Prostate gland (tissue), 2 donors: Measurements from ENCODE around the gene C3.

Experiments used
- POLR2A ChIP-seq: fragments of 450-650 bp; IDR thresholded peaks from one replicate; pipeline ENCODE4 v1.6.1; 2016; ENCODE audit warnings: antibody characterized with exemption, mild to moderate bottlenecking
- POLR2AphosphoS5 ChIP-seq: sonication (generic); formaldehyde crosslinking; IDR thresholded peaks from one replicate; pipeline ENCODE4 v1.6.1; 2017; ENCODE audit warnings: antibody characterized with exemption
- TF ChIP-seq, protein P1 (sequence below), 4 experiments: fragments of 200-600 bp in 2 of 4; fragments of 450-650 bp in 2 of 4; sonication (generic) in 2 of 4; IDR thresholded peaks; 1 replicate in 3 of 4; 2 replicates in 1 of 4; pipeline ENCODE4 v1.5.1; 2016 to 2019; ENCODE audit warnings: antibody characterized with exemption in 4 of 4, mild to moderate bottlenecking in 2 of 4, moderate library complexity in 2 of 4

- TF ChIP-seq POLR2A (no peak), POLR2AphosphoS5 (no peak)
- TF ChIP-seq, protein P1, sequence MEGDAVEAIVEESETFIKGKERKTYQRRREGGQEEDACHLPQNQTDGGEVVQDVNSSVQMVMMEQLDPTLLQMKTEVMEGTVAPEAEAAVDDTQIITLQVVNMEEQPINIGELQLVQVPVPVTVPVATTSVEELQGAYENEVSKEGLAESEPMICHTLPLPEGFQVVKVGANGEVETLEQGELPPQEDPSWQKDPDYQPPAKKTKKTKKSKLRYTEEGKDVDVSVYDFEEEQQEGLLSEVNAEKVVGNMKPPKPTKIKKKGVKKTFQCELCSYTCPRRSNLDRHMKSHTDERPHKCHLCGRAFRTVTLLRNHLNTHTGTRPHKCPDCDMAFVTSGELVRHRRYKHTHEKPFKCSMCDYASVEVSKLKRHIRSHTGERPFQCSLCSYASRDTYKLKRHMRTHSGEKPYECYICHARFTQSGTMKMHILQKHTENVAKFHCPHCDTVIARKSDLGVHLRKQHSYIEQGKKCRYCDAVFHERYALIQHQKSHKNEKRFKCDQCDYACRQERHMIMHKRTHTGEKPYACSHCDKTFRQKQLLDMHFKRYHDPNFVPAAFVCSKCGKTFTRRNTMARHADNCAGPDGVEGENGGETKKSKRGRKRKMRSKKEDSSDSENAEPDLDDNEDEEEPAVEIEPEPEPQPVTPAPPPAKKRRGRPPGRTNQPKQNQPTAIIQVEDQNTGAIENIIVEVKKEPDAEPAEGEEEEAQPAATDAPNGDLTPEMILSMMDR (IDR thresholded peaks at IDR 0.05), result no peak
Measured at GRCh38 chr19:6674868-6675305, 45.6 kb downstream of the C3 start.
